GM21367 (cell line): ENCODE data around the gene WWP2.
A peak's percentile ranks its signal among the peaks of the same experiment; 100 is the strongest.
"Not testable (repeated sequence)": the region's sequence is repeated elsewhere in the genome, so short reads cannot be mapped to it uniquely, and the experiment has no call there.

Experiments used
- ATAC-seq: cut with Tn5 transposase; IDR thresholded peaks from one replicate; pipeline ENCODE4 v1.9.1; 2021; ENCODE audit not compliant: unreplicated experiment

The WWP2 gene

DNA sequence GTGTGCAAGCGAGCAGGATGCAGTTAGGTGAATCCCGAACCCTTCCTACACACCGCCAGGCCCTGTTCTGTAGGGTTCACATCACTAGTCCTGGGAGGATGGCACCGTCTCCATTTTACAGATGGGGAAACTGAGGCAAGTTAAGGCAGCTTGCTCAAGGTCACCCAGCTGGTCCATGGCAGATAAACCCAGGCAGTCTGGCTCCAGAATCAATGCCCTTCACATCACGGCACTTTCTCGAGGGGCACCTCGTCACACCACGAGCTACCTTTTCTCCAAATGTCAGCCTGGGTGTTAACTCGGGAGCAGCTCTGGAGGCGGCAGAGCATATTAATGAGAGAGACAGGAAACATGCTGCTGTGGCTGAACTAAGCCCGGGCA, 16.9 kb upstream of the WWP2 start:
- ATAC-seq: no peak

GRCh38 chr16:69745959-69746358, 16.2 kb upstream of the WWP2 start:
- no peak for ATAC-seq

DNA sequence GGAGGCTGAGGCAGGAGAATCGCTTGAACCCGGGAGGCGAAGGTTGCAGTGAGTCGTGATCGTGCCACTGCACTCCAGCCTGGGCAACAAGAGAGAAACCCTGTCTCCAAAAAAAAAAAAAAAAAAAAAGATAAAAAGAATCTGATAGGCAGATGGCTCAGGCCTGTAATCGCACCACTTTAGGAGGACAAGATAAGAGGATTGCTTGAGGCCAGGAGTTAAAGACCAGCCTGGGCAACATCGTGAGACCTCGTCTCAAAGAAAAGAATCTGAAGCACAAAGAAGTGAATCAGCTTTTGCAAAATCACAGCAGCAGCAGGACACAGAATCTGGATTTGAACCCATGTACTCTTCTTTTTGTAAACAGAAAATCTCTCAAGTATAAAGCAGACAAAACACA, 15.0 kb upstream of the WWP2 start:
- ATAC-seq: no peak

DNA sequence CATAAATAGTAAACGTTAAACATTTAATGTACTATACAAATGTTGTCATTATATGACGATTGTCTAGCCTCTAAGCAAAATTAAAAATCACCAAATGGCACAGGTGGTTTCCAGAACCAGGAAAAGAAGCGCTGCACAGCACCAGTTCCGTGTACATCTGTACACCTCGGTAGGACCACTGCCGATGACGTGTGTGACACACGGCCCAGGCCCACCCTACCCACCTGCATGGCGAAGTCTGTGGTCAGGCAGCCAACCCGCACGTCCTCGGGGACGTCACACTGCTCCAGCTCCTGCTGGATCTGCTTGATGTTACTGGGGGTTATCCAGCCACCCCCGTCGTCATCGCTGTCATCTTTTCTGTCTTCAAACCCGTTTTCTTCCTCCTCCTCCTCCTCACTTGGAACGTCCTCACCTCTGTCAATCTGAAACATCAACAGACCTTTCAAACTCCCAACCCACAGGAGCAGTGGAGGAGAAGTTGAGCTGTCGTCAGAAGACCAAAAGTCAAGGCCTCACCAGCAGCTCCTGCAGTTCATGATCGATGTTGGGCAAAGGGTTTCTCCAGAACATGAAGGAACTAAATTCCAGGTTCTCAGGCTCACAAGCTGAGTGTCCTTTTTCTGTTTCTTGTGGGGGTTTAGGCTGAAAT, 13.3 kb upstream of the WWP2 start:
- ATAC-seq: no peak

- ATAC-seq: no peak
These were observed 8.0 kb upstream of the WWP2 start for GRCh38 chr16:69754143-69754468.

DNA sequence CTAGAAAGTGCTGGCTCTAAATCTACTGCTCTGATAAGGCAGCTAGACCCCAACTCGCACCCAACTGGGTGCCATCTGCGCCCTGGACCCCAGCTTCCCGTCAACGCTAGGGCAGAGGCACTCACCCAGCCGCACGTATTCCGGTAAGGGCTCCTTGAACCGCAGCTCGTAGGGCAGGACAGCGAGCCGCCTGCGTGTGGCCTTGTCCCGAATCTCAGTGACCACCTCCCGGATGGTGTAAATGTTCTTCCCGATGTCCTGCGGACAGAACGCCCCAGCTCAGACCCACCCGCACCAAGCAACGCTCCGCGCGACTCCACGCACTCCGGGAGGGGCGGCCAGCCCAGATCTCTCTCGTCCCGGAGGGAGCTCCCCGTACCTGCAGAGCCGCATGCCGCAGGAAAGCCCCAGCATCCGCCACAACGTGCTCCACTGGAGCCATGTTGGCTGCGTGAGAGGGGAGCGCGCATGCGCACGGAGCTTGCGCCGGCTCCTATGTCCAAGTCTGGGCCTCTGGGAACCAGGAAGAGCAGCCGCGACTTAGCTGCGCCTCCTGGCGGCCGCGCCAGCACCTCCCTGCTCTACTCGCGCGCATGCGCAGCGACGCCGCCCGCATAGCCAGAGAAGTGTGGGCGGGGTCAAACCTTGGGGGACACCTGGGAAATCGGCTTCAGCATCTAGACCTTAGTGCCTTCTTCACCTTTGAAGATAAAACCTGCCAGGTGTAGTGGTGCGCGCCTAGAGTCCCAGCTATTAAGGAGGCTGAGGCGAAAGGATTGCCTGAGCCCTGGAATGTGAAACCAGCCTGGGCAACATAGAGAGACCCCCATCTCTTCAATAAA, 7.4 kb upstream of the WWP2 start, which contains the start of gene NOB1:
TSS of gene NOB1 (minus strand) at position 458 of the 842 bp plus-strand sequence. CDS start at position 442, 16 bp downstream.
- peak; percentile 88 for ATAC-seq

DNA sequence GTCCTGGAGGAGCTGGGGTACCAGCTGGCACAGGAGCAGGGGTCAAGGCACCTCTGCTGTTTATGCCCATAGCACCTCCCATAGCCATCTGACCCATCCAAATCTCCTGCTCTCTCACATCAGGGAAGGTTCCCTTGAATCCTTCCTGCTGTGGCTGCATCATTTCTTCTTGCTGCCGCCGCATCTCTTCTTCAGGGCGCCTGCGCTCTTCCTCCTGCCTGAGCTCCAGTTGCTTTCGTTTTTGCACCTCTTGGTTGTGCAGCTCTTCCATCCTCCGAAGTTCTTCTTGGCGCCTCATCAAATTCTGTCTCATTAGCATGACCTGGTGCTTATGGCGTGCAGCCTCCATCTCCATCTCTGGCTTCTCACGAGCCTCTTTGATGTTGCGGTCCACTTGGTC, 5.4 kb upstream of the WWP2 start:
- ATAC-seq: no peak

- not testable (repeated sequence) for ATAC-seq
These were observed 4.8 kb upstream of the WWP2 start for GRCh38 chr16:69757375-69757774.

DNA sequence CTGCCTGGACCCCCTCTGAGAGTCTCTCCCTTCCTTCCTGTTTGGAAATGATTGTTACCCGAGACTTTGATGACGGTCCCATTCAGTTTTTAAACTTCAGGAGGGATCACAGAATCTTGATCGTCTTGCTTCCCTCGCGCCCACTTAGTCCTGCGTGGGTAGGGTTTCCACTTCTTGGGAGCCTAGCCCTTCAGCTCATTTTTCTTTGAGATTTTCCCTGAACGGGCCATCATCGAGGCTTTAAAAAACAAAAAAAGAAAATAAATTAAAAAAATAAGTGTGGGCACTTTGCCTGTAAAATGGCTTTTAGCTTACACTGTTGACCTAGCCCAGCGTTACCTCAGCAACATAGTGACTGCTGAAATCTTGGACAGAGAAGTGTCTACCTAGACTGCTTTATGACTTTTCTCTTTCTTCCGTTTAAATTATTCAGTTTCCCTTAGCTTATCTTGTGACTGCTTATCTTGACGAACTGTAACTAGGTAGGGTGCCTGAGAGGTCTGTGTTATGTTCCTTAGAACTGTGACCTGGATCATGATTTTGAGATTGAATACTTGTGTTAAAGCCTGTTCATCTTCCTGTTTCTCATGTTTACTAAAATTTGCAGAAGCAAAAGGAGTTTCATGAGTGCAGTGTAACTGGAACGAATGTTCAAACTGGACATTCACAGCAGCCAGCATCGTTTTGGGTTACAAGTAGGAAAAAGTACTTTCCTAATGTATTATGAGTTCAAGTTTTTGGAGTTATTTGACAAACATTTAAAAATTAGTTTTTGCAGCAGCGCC, 874 bp downstream of the WWP2 start:
- ATAC-seq: no peak

DNA sequence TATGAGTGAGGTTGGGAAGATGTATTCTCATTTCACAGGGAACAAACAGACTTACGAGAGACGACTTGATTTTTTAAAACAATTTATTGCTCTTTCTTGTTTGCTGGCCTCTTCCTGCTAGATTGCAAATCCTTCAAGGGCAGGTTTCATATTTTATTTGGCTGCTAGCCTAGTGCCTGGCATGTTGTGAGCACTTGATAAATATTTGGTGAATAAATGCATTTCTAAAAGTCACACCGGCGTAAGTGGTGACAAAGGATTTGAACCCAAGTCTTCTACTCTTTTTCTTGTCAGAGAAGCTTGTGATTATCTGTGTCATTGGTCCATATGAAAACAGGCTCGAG, 1.4 kb downstream of the WWP2 start:
- no peak for ATAC-seq

DNA sequence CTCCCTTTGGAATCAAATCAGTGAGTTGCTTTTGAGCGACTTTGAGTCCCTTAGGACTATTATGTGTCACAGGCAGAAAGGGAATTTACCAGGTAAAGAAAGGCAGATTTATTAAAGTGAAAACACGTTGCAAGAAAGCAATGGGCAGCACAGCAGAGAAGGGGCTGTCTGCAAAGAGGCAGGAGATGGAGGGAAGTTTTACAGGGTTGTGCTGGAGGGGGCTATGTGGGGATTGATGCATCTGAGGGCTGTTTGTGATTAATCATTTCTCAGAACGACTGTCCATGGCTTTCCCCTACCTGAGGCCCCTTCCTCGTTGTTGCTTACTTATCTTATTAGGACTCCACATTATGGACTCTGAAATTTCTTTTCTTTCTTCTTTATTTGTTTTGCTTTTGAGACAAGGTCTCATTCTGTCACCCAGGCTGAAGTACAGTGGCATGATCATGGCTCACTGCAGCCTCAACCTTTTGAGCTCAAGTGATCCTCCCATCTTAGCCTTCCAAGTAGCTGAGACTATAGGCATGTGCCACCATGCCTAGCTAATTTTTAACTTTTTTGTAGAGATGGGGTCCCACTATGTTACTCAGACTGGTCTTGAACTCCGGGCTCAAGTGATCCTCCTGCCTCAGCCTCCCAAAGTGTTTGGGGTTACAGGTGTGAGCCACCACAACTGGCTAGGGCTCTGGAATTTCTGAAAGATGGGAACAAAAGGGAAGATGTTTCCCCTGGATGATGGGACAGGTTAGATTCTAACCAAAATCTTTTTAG, 5.5 kb downstream of the WWP2 start:
- ATAC-seq: no peak

GRCh38 chr16:69768666-69769065, 6.5 kb downstream of the WWP2 start:
- ATAC-seq: no peak

GRCh38 chr16:69769404-69769803, 7.3 kb downstream of the WWP2 start:
- ATAC-seq: no peak

GRCh38 chr16:69771651-69771967, 9.5 kb downstream of the WWP2 start:
- no peak for ATAC-seq

- ATAC-seq: no peak
These were observed 11.3 kb downstream of the WWP2 start for GRCh38 chr16:69773260-69773947.

GRCh38 chr16:69775563-69775962, 13.4 kb downstream of the WWP2 start:
- ATAC-seq: no peak

DNA sequence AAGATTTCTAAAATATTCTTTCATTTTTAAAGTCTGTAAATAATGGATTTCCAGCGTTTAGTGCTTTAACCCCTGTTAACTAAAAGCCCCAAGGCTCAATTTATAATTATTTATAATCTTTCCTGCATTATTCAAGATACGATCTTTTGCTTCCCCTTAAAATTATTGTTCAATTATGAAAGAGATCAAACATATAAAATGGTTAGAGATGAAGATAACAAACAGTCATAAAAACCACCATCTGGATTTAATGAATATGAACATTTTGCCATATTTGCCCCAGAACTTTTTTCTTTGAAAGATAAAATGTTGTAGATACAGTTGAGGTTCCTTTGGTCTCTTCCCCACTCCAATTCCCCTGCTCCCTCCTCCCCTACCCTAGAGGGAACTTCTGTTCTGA, 17.6 kb downstream of the WWP2 start:
- no peak for ATAC-seq

DNA sequence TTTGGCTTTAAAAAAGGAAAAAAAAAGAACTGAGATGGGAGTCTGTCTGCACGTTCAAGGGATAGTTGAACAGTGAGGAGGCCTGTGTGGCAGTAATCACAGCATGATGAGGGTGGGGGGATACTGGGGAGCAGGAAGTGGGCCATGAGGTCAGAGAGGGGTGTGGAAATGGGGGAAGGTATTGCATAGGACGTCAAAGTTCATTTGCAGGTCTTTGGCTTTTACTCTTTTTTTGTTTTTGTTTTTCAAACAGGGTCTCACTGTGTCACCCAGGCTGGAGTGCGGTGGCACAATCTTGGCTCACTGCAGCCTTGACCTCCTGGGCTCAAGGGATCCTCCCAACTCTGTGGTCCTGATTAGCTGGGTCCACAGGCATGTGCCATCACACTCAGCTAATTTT, 19.0 kb downstream of the WWP2 start:
- no peak for ATAC-seq

GRCh38 chr16:69784586-69784985, 22.5 kb downstream of the WWP2 start:
- ATAC-seq: no peak

GRCh38 chr16:69787883-69788282, 25.8 kb downstream of the WWP2 start:
- no peak for ATAC-seq

GRCh38 chr16:69791391-69791847, 29.3 kb downstream of the WWP2 start:
- not testable (repeated sequence) for ATAC-seq
